ENCODE measurements around the gene PDE6A.

DNA sequence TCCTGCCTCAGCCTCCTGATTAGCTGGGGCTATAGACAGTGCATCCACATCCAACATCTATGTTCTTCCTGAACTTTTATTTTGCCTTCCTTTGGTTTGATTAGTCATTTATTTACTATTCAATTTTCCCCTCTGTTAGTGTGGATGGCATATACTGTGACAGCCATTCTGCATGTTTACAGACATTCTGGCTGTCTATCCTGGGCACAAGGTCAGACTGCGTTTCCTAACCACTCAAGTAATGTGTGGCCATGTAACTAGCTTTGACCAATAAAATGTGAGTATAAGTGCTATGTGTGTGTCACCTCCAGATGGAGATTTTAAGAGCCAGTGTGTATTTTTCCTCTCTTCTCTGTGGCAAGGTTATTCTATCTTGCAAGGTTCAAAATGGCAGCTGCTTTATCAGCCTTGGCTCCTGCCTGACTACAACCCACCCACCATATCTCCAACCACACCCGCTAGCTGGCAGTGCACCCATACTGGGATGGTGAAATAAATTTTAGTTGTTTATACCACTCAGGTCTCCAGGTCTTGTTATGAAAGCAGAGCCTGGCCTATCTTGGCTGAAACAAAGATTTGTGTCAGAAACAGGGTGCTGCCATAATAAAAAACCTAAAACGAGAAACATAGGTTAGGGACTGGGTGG is 32.2 kb downstream of the PDE6A start:
- TF ChIP-seq KDM2B (CRISPR knock-in tag; IDR thresholded peaks at IDR 0.05) (no peak), POLR2AphosphoS5 (IDR thresholded peaks at IDR 0.05; ENCODE audit: control insufficient read depth, insufficient read depth, low read depth, low read length) (no peak), TAF1 (IDR thresholded peaks at IDR 0.05; ENCODE audit: control insufficient read depth, extremely low read depth, insufficient read depth, low read length, severe bottlenecking) (no peak), ZNF134 (CRISPR knock-in tag; conservative IDR thresholded peaks at IDR 0.05) (no peak), KAT2B (IDR thresholded peaks at IDR 0.05; ENCODE audit: low read depth, low read length) (no peak), RFX1 (IDR thresholded peaks at IDR 0.05) (no peak), CTCF (IDR thresholded peaks at IDR 0.05 in 2 of 3, conservative IDR thresholded peaks at IDR 0.05 in 1 of 3; ENCODE audit: insufficient read depth in 2 of 3, low read depth in 1 of 3, low read length in 3 of 3) (no peak)
- TF ChIP-seq, protein P1, sequence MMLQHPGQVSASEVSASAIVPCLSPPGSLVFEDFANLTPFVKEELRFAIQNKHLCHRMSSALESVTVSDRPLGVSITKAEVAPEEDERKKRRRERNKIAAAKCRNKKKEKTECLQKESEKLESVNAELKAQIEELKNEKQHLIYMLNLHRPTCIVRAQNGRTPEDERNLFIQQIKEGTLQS (IDR thresholded peaks at IDR 0.05), result no peak
- TF ChIP-seq, protein P1 (CRISPR knock-in tag; conservative IDR thresholded peaks at IDR 0.05), result no peak
- TF ChIP-seq, protein P2, sequence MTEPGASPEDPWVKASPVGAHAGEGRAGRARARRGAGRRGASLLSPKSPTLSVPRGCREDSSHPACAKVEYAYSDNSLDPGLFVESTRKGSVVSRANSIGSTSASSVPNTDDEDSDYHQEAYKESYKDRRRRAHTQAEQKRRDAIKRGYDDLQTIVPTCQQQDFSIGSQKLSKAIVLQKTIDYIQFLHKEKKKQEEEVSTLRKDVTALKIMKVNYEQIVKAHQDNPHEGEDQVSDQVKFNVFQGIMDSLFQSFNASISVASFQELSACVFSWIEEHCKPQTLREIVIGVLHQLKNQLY (CRISPR knock-in tag; conservative IDR thresholded peaks at IDR 0.05), result no peak
